22Rv1 (cell line): ENCODE results near the gene TECPR1.

ENCODE experiments used
- H3K27ac ChIP-seq: fragments of 450-650 bp; 2 replicates; pipeline ENCODE4 v1.5.1; 2017
- CTCF ChIP-seq: fragments of 450-650 bp; IDR thresholded peaks from 2 replicates; pipeline ENCODE4 v1.5.1; 2017; ENCODE audit warnings: mild to moderate bottlenecking
- ZFX ChIP-seq: fragments of 450-650 bp; IDR thresholded peaks from 2 replicates; pipeline ENCODE4 v1.6.1; 2017; ENCODE audit warnings: antibody characterized with exemption, borderline replicate concordance

The TECPR1 gene

GRCh38 chr7:98278408-98278807 is 26.4 kb upstream of the TECPR1 start:
- peak overlapping the region; percentile 24; the same call in 1 of the 2 replicates for H3K27ac ChIP-seq

GRCh38 chr7:98276241-98276761 is 24.3 kb upstream of the TECPR1 start:
- peak overlapping the region; percentile 78 for H3K27ac ChIP-seq
- TF ChIP-seq ZFX (no peak), CTCF (no peak)

More at GRCh38 chr7:98278408-98278807, 26.4 kb upstream of the TECPR1 start:
- TF ChIP-seq CTCF (no peak), ZFX (no peak)

- TF ChIP-seq ZFX = no peak
- no peak for TF ChIP-seq CTCF
- H3K27ac ChIP-seq = no peak overlapping the region
Measured at GRCh38 chr7:98267303-98267702, 15.3 kb upstream of the TECPR1 start.

- H3K27ac ChIP-seq = no peak overlapping the region
- TF ChIP-seq CTCF (peak; percentile 65), ZFX (no peak)
Measured at GRCh38 chr7:98266840-98267239, 14.8 kb upstream of the TECPR1 start.

- TF ChIP-seq ZFX (no peak), CTCF (no peak)
- H3K27ac ChIP-seq = no peak overlapping the region
Measured at GRCh38 chr7:98265841-98266271, 13.8 kb upstream of the TECPR1 start.

GRCh38 chr7:98257701-98258100 is 5.7 kb upstream of the TECPR1 start:
- H3K27ac ChIP-seq = no peak overlapping the region
- TF ChIP-seq CTCF = no peak
- no peak for TF ChIP-seq ZFX

GRCh38 chr7:98256431-98256830 is 4.4 kb upstream of the TECPR1 start:
- no peak overlapping the region for H3K27ac ChIP-seq
- no peak for TF ChIP-seq CTCF
- no peak for TF ChIP-seq ZFX
